ENCODE results near the gene MUC12.
A peak's percentile ranks its signal among the peaks of the same experiment; 100 is the strongest.
"Not testable (repeated sequence)": the region's sequence is repeated elsewhere in the genome, so short reads cannot be mapped to it uniquely, and the experiment has no call there.

The MUC12 gene

GRCh38 chr7:101035941-101036340 is 66.6 kb downstream of the MUC12 start:
- no peak overlapping the region for H3K4me3 ChIP-seq (ENCODE audit: low read depth, low read length)
- no peak for DNase-seq (ENCODE audit: low read depth)
- in situ Hi-C loops (cut with HindIII; ENCODE audit: low sequenced_read_pairs): no loop called here
- TF ChIP-seq CTCF (IDR thresholded peaks at IDR 0.05; ENCODE audit: low read depth, low read length, missing control alignments): no peak

GRCh38 chr7:101041283-101041682 is 71.9 kb downstream of the MUC12 start:
- DNase-seq (ENCODE audit: low read depth); in situ Hi-C loops (cut with HindIII; ENCODE audit: low sequenced_read_pairs); H3K4me3 ChIP-seq (ENCODE audit: low read depth, low read length): not testable (repeated sequence)

GRCh38 chr7:101058355-101058754 is 89.0 kb downstream of the MUC12 start:
- DNase-seq (ENCODE audit: low read depth): peak; percentile 15
- in situ Hi-C loops (cut with HindIII; ENCODE audit: low sequenced_read_pairs): loop anchor here (10.0 kb wide), 2 partner anchors 174 to 216 kb away; partner anchors contain the start of gene UFSP1
- no peak for TF ChIP-seq CTCF (IDR thresholded peaks at IDR 0.05; ENCODE audit: low read depth, low read length, missing control alignments)
- H3K4me3 ChIP-seq (ENCODE audit: low read depth, low read length): no peak overlapping the region

GRCh38 chr7:101059620-101059942 is 90.2 kb downstream of the MUC12 start:
- DNase-seq (ENCODE audit: low read depth): no peak
- no peak overlapping the region for H3K4me3 ChIP-seq (ENCODE audit: low read depth, low read length)
- in situ Hi-C loops (cut with HindIII; ENCODE audit: low sequenced_read_pairs): loop anchor here (10.0 kb wide), 2 partner anchors 175 to 215 kb away; partner anchors contain the start of gene UFSP1
- TF ChIP-seq CTCF (IDR thresholded peaks at IDR 0.05; ENCODE audit: low read depth, low read length, missing control alignments): no peak

- H3K4me3 ChIP-seq (ENCODE audit: low read depth, low read length): no peak overlapping the region
- no peak for DNase-seq (ENCODE audit: low read depth)
- in situ Hi-C loops (cut with HindIII; ENCODE audit: low sequenced_read_pairs): no loop called here
- TF ChIP-seq CTCF (IDR thresholded peaks at IDR 0.05; ENCODE audit: low read depth, low read length, missing control alignments): no peak
Measured at GRCh38 chr7:101060992-101061391, 91.6 kb downstream of the MUC12 start.

DNA sequence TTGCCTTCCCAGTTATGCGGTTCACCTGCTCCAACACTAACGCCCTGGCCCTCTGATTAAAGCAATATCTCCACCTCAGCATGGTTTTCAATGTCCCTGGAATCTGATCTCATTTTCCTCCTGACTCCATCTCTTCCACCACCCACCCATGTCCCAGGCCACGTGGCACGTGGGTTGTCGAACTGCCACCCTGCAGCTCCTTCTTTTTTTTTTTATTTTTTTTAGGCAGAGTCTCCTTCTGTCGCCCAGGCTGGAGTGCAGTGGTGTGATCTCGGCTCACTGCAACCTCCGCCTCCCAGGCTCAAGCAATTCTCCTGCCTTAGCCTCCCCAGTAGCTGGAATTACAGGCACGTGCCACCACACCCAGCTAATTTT is 94.8 kb downstream of the MUC12 start:
- in situ Hi-C loops (cut with HindIII; ENCODE audit: low sequenced_read_pairs): not testable (repeated sequence)

DNA sequence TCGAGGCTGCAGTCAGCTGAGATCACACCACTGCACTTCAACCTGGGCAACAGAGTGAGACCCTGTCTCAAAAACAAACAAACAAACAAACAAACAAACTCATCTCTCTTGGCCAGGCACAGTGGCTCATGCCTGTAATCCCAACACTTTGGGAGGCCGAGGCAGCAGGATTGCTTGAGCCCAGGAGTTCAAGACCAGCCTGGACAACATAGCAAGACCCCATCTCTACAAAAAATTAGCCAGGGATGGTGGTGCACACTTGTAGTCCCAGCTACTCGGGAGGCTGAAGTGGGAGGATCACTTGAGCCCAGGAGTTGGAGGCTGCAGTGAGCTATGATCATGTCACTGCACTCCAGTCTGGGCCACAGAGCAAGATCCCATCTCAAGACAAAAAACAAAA is 95.8 kb downstream of the MUC12 start:
- in situ Hi-C loops (cut with HindIII; ENCODE audit: low sequenced_read_pairs); DNase-seq (ENCODE audit: low read depth); H3K4me3 ChIP-seq (ENCODE audit: low read depth, low read length): not testable (repeated sequence)

More for the DNA sequence above, 94.8 kb downstream of the MUC12 start:
- not testable (repeated sequence) for H3K4me3 ChIP-seq (ENCODE audit: low read depth, low read length); DNase-seq (ENCODE audit: low read depth)

GRCh38 chr7:101066141-101066832 is 96.9 kb downstream of the MUC12 start:
- DNase-seq (ENCODE audit: low read depth): no peak
- in situ Hi-C loops (cut with HindIII; ENCODE audit: low sequenced_read_pairs): no loop called here
- no peak overlapping the region for H3K4me3 ChIP-seq (ENCODE audit: low read depth, low read length)
- TF ChIP-seq CTCF (IDR thresholded peaks at IDR 0.05; ENCODE audit: low read depth, low read length, missing control alignments): no peak

Measured in astrocyte of the cerebellum (primary cell).